Measurements from ENCODE around the gene IGFBP5.

GRCh38 chr2:216700781-216701180 lies 5.4 kb upstream of the IGFBP5 start:
- TF ChIP-seq, protein P1, sequence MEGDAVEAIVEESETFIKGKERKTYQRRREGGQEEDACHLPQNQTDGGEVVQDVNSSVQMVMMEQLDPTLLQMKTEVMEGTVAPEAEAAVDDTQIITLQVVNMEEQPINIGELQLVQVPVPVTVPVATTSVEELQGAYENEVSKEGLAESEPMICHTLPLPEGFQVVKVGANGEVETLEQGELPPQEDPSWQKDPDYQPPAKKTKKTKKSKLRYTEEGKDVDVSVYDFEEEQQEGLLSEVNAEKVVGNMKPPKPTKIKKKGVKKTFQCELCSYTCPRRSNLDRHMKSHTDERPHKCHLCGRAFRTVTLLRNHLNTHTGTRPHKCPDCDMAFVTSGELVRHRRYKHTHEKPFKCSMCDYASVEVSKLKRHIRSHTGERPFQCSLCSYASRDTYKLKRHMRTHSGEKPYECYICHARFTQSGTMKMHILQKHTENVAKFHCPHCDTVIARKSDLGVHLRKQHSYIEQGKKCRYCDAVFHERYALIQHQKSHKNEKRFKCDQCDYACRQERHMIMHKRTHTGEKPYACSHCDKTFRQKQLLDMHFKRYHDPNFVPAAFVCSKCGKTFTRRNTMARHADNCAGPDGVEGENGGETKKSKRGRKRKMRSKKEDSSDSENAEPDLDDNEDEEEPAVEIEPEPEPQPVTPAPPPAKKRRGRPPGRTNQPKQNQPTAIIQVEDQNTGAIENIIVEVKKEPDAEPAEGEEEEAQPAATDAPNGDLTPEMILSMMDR (conservative IDR thresholded peaks at IDR 0.05) = no peak
- TF ChIP-seq ZFX (IDR thresholded peaks at IDR 0.05) = no peak

All from C4-2B (cell line).